Cerebellar nuclear complex (tissue), 1 donor: ENCODE data around the gene CUL2.
"Not testable (repeated sequence)": the region's sequence is repeated elsewhere in the genome, so short reads cannot be mapped to it uniquely, and the experiment has no call there.

Experiments used
- DNase-seq, 2 experiments: peaks; one replicate each; lab custom pipeline; 2025; lab: John Stamatoyannopoulos, UW

The CUL2 gene

GRCh38 chr10:34979938-34980337 lies 110.2 kb downstream of the CUL2 start:
- DNase-seq = no peak

- no peak for DNase-seq
Observed at GRCh38 chr10:34978080-34978479, 112.1 kb downstream of the CUL2 start.

GRCh38 chr10:34976380-34976910 lies 113.7 kb downstream of the CUL2 start:
- not testable (repeated sequence) for DNase-seq

DNA sequence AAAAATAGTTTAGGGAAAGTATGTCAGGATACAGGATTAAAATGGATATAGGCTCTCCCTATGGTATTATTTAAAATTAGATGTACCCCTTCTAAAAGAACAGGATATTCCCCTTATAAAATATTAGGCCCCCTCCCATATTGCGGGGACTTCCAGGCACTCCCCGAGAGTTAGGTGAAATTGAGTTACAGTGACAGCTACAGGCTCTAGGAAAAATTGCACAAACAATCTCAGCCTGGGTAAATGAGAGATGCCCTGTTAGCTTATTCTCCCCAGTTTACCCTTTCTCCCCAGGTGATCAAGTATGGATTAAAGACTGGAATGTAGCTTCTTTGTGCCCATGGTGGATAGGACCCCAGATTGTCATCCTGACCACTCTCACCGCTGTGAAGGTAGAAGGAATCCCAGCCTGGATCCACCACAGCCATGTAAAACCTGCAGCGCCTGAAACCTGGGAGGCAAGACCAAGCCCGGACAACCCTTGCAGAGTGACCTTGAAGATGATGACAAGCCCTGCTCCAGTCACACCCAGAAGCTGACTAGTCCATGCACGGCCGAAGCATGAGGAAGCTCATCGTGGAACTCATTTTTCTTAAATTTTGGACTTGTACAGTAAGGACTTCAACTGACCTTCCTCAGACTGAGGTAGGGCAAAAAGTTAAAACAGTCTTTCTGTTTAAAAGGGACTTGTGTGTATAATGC lies 115.6 kb downstream of the CUL2 start:
- not testable (repeated sequence) for DNase-seq

DNA sequence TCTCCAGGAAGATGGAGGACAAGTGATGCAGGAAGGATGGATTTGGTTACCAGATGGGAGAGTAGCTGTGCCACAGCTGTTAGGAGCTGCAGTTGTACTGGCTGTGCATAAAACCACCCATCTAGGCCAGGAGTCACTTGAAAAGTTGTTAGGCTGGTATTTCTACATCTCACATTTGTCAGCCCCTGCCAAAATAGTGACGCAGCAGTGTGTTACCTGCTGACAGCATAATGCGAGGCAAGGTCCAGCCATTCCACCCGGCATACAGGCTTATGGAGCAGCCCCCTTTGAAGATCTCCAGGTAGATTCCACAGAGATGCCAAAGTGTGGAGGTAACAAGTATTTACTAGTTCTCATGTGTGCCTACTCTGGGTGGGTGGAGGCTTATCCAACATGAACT lies 116.4 kb downstream of the CUL2 start:
- DNase-seq = not testable (repeated sequence)

DNA sequence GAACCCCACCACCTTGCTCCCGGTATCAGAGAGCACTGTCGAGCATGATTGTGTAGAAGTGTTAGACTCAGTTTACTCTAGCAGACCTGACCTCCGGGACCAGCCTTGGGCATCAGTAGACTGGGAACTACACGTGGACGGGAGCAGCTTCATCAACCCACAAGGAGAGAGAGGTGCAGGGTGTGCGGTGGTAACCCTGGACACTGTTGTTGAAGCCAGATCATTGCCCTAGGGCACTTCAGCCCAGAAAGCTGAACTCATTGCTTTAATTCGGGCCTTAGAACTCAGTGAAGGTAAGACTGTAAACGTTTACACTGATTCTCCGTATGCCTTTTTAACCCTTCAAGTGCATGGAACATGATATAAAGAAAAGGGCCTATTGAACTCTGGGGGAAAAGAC lies 117.0 kb downstream of the CUL2 start:
- DNase-seq = not testable (repeated sequence)

- not testable (repeated sequence) for DNase-seq
Observed at GRCh38 chr10:34972591-34972990, 117.5 kb downstream of the CUL2 start.

DNA sequence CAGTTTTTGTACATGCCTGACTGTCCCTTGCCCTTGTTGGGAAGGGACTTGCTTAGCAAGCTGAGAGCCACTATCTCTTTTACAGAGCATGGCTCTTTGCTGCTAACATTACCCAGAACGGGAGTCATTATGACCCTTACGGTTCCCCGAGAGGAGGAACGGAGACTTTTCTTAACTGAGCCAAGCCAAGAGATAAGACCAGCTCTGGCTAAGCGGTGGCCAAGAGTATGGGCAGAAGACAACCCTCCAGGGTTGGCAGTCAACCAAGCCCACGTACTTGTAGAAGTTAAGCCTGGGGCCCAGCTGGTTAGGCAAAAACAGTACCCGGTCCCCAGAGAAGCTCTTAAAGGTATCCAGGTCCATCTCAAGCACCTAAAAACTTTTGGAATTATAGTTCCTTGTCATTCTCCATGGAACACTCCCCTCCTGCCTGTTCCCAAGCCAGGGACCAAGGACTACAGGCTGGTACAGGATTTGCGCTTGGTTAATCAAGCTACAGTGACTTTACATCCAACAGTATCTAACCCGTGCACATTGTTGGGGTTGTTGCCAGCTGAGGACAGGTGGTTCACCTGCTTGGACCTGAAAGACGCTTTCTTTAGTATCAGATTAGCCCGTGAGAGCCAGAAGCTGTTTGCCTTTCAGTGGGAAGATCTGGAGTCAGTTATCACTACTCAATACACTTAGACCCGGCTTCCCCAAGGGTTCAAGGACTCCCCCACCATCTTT lies 118.4 kb downstream of the CUL2 start:
- not testable (repeated sequence) for DNase-seq

DNA sequence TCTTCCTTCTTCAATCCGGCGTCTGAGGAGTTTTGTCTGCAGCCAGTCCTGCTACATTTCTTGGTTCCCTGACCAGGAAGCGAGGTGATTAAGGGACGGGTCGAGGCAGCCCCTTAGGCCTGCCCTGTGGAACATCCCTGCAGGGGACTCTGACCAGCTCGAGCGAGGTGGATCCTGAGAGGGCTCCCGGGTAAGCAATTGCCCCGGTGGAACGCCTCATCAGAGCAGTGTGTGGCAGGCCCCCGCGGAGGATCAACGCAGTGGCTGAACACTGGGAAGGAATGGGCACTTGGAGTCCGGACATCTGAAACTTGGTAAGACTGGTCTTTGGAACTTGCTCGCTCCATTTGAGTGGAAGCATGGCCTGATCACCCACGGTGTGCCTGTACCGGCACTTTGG lies 121.0 kb downstream of the CUL2 start:
- DNase-seq = no peak

- DNase-seq = no peak
Observed at GRCh38 chr10:34967335-34967880, 122.7 kb downstream of the CUL2 start.

- no peak for DNase-seq
Observed at GRCh38 chr10:34966451-34966850, 123.7 kb downstream of the CUL2 start.

DNA sequence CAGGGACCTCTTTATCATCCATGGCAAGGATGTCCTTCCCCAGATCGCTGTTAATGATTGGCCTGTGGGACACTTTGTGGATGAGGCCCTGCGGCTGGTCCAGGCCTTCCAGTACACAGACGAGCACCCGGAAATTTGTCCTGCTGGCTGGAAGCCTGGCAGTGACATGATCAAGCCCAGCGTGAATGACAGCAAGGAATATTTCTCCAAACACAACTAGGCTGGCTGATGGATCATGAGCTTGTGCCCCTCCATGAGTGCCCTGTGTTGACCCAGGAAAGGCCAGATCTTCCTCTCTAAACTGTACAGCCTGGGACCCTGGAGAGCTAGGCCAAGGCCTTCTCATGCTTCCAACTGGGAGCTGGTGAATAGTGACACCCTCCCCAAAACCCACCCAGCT lies 124.1 kb downstream of the CUL2 start:
- DNase-seq = no peak

DNA sequence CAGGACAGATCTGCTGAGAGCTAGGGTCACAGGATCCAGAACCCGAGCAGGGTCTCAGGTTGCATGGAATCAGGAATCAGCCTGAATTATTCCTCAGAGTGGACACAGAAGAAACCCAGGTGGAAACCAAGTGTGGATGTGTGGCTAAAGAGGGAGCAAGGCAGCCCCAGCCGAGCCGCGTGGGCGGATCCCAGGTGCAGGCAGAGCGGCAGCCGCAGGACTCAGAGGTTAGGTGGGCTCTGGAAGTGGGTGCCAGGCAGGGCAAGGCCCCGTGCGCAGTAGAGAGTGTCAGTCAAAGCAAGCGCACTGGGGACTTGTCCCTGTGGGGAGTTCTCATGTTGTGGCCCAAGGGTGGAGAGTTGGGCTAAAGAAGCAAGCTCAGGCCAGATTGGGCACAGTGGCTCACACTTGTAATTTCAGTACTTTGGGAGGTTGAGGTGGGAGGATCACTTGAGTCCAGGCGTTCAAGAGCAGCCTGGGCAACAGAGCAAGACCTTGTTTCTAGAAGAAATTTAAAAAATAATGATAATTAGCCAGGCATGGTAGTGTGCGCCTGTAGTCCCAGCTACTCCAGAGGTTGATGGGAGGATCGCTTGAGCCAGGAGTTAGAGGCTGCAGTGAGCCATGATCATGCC lies 125.9 kb downstream of the CUL2 start:
- no peak for DNase-seq

DNA sequence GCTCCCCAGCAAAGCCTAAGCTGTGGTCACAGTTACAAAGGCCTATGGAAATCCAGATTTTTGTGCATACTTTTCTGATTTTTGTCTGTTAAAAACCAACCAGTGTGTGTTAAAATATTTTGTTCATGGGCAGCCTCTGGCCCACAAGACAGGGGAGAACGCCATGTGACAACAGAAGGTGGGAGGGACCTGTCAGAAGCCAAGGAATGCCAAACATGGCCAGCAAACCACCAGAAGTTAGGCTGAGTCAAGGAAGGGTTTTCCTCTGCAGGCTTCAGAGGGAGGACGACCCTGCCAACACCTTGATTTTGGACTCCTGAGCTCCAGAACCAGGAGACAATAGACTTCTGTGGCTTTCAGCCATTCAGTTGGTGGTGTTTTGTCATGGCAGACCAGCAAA lies 127.3 kb downstream of the CUL2 start:
- DNase-seq = no peak

GRCh38 chr10:34960983-34961382 lies 129.2 kb downstream of the CUL2 start:
- DNase-seq = no peak

GRCh38 chr10:34959786-34960185 lies 130.4 kb downstream of the CUL2 start:
- no peak for DNase-seq

DNA sequence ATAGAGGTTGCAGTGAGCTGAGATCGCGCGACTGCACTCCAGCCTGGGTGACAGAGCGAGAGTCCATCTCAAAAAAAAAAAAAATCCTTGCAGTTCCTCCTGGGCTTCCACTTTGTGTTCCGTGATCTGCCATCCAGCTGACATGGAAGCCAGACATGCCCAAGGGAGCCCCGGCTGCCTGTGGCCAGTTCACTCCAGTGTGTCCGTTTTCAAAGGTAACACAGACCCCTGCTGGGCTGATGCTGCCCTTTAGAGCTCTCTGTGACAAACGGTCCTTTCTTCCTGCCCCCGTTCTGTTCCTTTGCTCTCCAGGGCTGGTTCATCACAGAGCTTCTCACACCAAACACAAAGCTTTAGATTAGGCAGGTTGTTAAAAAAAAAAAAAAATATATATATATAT lies 130.8 kb downstream of the CUL2 start:
- no peak for DNase-seq
